PC-3 (cell line): ENCODE data around the gene SLC9B1.
"Not testable (repeated sequence)": the region's sequence is repeated elsewhere in the genome, so short reads cannot be mapped to it uniquely, and the experiment has no call there.

ENCODE experiments used
- CTCF ChIP-seq: fragments of 300-600 bp; sonication (generic); conservative IDR thresholded peaks from 2 replicates; pipeline ENCODE4 v1.5.1; 2017; ENCODE audit warnings: antibody characterized with exemption, low read depth, mild to moderate bottlenecking, low read length
- EZH2 ChIP-seq: fragments of 300-600 bp; sonication (generic); IDR thresholded peaks from one replicate; pipeline ENCODE4 v1.6.1; 2017; ENCODE audit warnings: antibody characterized with exemption, mild to moderate bottlenecking, low read length; ENCODE audit not compliant: unreplicated experiment
- EZH2phosphoT487 ChIP-seq: fragments of 300-600 bp; sonication (generic); IDR thresholded peaks from 2 replicates; pipeline ENCODE4 v1.6.1; 2018; ENCODE audit warnings: mild to moderate bottlenecking, antibody characterized with exemption, low read length, borderline replicate concordance

DNA sequence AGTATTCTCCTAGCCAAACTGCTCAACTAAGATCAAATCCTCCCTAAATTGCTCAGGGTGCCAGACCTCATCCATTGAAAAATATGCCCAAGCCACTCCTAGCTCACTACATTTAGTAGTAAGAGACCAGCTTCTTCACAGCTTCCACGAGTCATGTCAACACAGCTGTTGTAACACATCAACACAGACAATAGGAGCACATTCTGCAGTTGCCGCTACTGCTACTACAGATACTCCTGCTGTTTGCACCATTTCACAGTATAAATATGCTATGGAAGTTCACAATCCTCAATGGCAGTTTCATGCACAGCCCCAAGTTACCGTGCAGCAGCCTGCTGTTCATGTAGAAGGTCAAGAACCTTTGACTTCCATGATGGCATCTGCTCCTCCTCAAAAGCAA lies 121.9 kb downstream of the SLC9B1 start:
- not testable (repeated sequence) for TF ChIP-seq CTCF, EZH2phosphoT487, EZH2
